CD4-positive, alpha-beta T cell treated with Interleukin-12 subunit alpha and Interleukin-12 subunit beta, for 1 hour (primary cell): Measurements from ENCODE around the gene ZNF354C.

Experiments
- DNase-seq: peaks from one replicate; pipeline ENCODE4 v3.0.0-alpha.2; 2020

The ZNF354C gene

GRCh38 chr5:179129607-179130071, 69.5 kb downstream of the ZNF354C start:
- no peak for DNase-seq

GRCh38 chr5:179130101-179130681, 70.0 kb downstream of the ZNF354C start:
- no peak for DNase-seq

- no peak for DNase-seq
Measured at GRCh38 chr5:179131321-179131835, 71.2 kb downstream of the ZNF354C start.

- DNase-seq = no peak
Measured at GRCh38 chr5:179131886-179132585, 71.9 kb downstream of the ZNF354C start.

GRCh38 chr5:179132586-179133355, 72.6 kb downstream of the ZNF354C start:
- no peak for DNase-seq
